Endothelial cell of umbilical vein (primary cell): ENCODE measurements around the gene HOXB2. TPM values are rescaled to one million over a fixed set of nuclear protein-coding genes. Genes with fewer than 3 reads are reported as not detected.

Experiments
- BruUV-seq: library from RNA; stranded (reverse); fragments of 400-500 nt; replicated peaks from 2 replicates; lab custom pipeline; 2021; lab: Mats Ljungman, UMichigan
- CTCF ChIA-PET: fragments of 300-600, 350-600 bp; sonication (Branson Sonifier 250); formaldehyde crosslinking; loops from one replicate; lab custom pipeline; 2021; ENCODE audit warnings: antibody characterized with exemption, inconsistent platforms; lab: Charles Lee
- POLR2A ChIA-PET: fragments of 300-600, 350-600 bp; sonication (Branson Sonifier 250); formaldehyde crosslinking; loops from one replicate; lab custom pipeline; 2021; ENCODE audit warnings: antibody characterized with exemption, inconsistent platforms; lab: Charles Lee
- DNase-seq: peaks from one replicate; pipeline ENCODE4 v3.0.0-alpha.2; 2011; ENCODE audit warnings: low read depth, low spot score
- FAIRE-seq: peaks from 2 replicates; lab custom pipeline; 2011; peaks lifted over from hg19 to GRCh38; lab: Jason Lieb, UNC
- H2AFZ ChIP-seq: 2 replicates; pipeline ENCODE4 v1.6.0; 2012; ENCODE audit warnings: low read depth, low read length, control low read depth, inconsistent platforms
- H3K27ac ChIP-seq: 2 replicates; pipeline ENCODE4 v1.5.1; 2011; ENCODE audit warnings: low read depth, mild to moderate bottlenecking, control low read depth, low read length, moderate library complexity; ENCODE audit not compliant: insufficient read depth
- H3K27me3 ChIP-seq, 2 experiments: 2 replicates each; pipeline versions ENCODE4 v1.6.0 to v1.6.1; 2011; ENCODE audit warnings: low read length in 2 of 2, mixed read lengths in 1 of 2; ENCODE audit not compliant: control insufficient read depth in 2 of 2, insufficient read depth in 2 of 2
- H3K36me3 ChIP-seq, 2 experiments: 2 replicates in 1 of 2; 3 replicates in 1 of 2; pipeline ENCODE4 v1.5.1; 2011; ENCODE audit warnings: low read length in 2 of 2, mild to moderate bottlenecking in 1 of 2, moderate library complexity in 1 of 2; ENCODE audit not compliant: control insufficient read depth in 2 of 2, insufficient read depth in 2 of 2; ENCODE audit errors: extremely low read depth in 1 of 2
- H3K4me1 ChIP-seq: 3 replicates; pipeline ENCODE4 v1.5.1; 2011; ENCODE audit warnings: mild to moderate bottlenecking, low read length; ENCODE audit not compliant: control insufficient read depth, insufficient read depth; ENCODE audit errors: extremely low read depth
- H3K4me2 ChIP-seq: 2 replicates; pipeline ENCODE4 v1.6.1; 2011; ENCODE audit warnings: low read length, control low read depth, mixed read lengths; ENCODE audit not compliant: insufficient read depth
- H3K4me3 ChIP-seq, 3 experiments: fragments of 200-600 bp in 1 of 3; sonication (generic), shearing (Covaris generic) in 1 of 3; replicated peaks in 1 of 3; 2 replicates each; pipeline ENCODE4 v1.5.1; 2011 to 2016; ENCODE audit warnings: control low read depth in 3 of 3, low read length in 3 of 3, mild to moderate bottlenecking in 2 of 3, inconsistent platforms in 1 of 3, low read depth in 1 of 3, moderate library complexity in 1 of 3; ENCODE audit not compliant: insufficient read depth in 1 of 3
- H3K79me2 ChIP-seq: 2 replicates; pipeline ENCODE4 v1.6.0; 2012; ENCODE audit warnings: low read length, inconsistent platforms; ENCODE audit not compliant: control insufficient read depth, insufficient read depth
- H3K9ac ChIP-seq: replicated peaks from 2 replicates; pipeline ENCODE3; 2011; ENCODE audit warnings: low read length, control low read depth; ENCODE audit not compliant: insufficient read depth; ENCODE audit errors: extremely low read depth
- H3K9me1 ChIP-seq: replicated peaks from 3 replicates; pipeline ENCODE4 v1.6.0; 2011; ENCODE audit warnings: mild to moderate bottlenecking, low read length; ENCODE audit not compliant: control insufficient read depth, insufficient read depth; ENCODE audit errors: extremely low read depth
- H3K9me3 ChIP-seq: replicated peaks from 2 replicates; pipeline ENCODE4 v1.5.1; 2012; ENCODE audit warnings: low read length, inconsistent platforms; ENCODE audit not compliant: control insufficient read depth, insufficient read depth
- H4K20me1 ChIP-seq: replicated peaks from 2 replicates; pipeline ENCODE3; 2011; ENCODE audit warnings: mild to moderate bottlenecking, low read length; ENCODE audit not compliant: control insufficient read depth, insufficient read depth; ENCODE audit errors: extremely low read depth
- EZH2 ChIP-seq: IDR thresholded peaks from 2 replicates; pipeline ENCODE4 v1.6.1; 2012; ENCODE audit warnings: borderline replicate concordance, low read depth, mild to moderate bottlenecking, moderate library complexity, low read length, inconsistent platforms; ENCODE audit not compliant: severe bottlenecking
- FOS ChIP-seq: IDR thresholded peaks from 2 replicates; pipeline ENCODE4 v1.6.1; 2011; ENCODE audit warnings: mild to moderate bottlenecking, low read length, moderate library complexity, borderline replicate concordance; ENCODE audit not compliant: insufficient read depth
- GATA2 ChIP-seq: IDR thresholded peaks from 2 replicates; pipeline ENCODE4 v1.7.0; 2011; ENCODE audit warnings: low read depth, mild to moderate bottlenecking, moderate library complexity, mixed read lengths, low read length; ENCODE audit not compliant: insufficient read length, insufficient read depth
- JUN ChIP-seq: IDR thresholded peaks from 2 replicates; pipeline ENCODE4 v1.6.1; 2011; ENCODE audit warnings: borderline replicate concordance, low read depth; ENCODE audit not compliant: insufficient read length, insufficient read depth
- MYC ChIP-seq: IDR thresholded peaks from one replicate; pipeline ENCODE4 v1.6.1; 2011; ENCODE audit warnings: mild to moderate bottlenecking, low read depth, low read length
- POLR2A ChIP-seq: IDR thresholded peaks from 2 replicates; pipeline ENCODE4 v1.6.1; 2012; ENCODE audit warnings: low read depth, mild to moderate bottlenecking, control low read depth, low read length
- POLR2AphosphoS5 ChIP-seq: IDR thresholded peaks from 2 replicates; pipeline ENCODE4 v1.6.1; 2012; ENCODE audit warnings: low read depth, mild to moderate bottlenecking, control low read depth, low read length, moderate library complexity; ENCODE audit not compliant: insufficient read depth
- dilution Hi-C: fragments of 300-500 bp; cut with MboI; formaldehyde crosslinking; loops from one replicate; pipeline ENCODE4 v1.15.0; 2019; ENCODE audit warnings: low sequenced_read_pairs; ENCODE audit not compliant: extremely low pct_ligation_motif_present
- intact Hi-C: fragments of 100-400 bp; cut with micrococcal nuclease; formaldehyde crosslinking; loops from one replicate; pipeline ENCODE4 v1.10.0; 2022
- polyA plus RNA-seq, 4 experiments: library from polyadenylated mRNA; depleted of rRNA in 3 of 4; stranded (reverse) in 3 of 4; unstranded in 1 of 4; fragments of >200 nt; gene quantifications; 2 replicates each; pipeline versions ENCODE4 v1.2.1 to v1.2.3, GENCODE V29; 2011 to 2012; ENCODE audit warnings: missing spikeins in 1 of 4
- total RNA-seq: library from RNA; stranded (reverse); gene quantifications from 2 replicates; pipeline ENCODE4 v1.2.3, GENCODE V29; 2021
- TF ChIP-seq, protein P1 (sequence below), 2 donors: IDR thresholded peaks; 1 replicate in 1 of 2; 2 replicates in 1 of 2; pipeline ENCODE4 v1.5.1; 2011; ENCODE audit warnings: low read length in 2 of 2, mild to moderate bottlenecking in 2 of 2, moderate library complexity in 2 of 2, control low read depth in 1 of 2, inconsistent platforms in 1 of 2, low read depth in 1 of 2; ENCODE audit not compliant: insufficient read depth in 1 of 2; ENCODE audit errors: extremely low read depth in 1 of 2
- TF ChIP-seq, protein P2 (sequence below): IDR thresholded peaks from 2 replicates; pipeline ENCODE4 v1.6.1; 2011; ENCODE audit not compliant: insufficient read depth, insufficient read length

HOXB2 gene
- total and polyA plus RNA-seq, 2 donors (not counting 3 experiments of a cell fraction or from before 2014, with no cell fraction given), result 14.1 to 23.3 TPM

DNA sequence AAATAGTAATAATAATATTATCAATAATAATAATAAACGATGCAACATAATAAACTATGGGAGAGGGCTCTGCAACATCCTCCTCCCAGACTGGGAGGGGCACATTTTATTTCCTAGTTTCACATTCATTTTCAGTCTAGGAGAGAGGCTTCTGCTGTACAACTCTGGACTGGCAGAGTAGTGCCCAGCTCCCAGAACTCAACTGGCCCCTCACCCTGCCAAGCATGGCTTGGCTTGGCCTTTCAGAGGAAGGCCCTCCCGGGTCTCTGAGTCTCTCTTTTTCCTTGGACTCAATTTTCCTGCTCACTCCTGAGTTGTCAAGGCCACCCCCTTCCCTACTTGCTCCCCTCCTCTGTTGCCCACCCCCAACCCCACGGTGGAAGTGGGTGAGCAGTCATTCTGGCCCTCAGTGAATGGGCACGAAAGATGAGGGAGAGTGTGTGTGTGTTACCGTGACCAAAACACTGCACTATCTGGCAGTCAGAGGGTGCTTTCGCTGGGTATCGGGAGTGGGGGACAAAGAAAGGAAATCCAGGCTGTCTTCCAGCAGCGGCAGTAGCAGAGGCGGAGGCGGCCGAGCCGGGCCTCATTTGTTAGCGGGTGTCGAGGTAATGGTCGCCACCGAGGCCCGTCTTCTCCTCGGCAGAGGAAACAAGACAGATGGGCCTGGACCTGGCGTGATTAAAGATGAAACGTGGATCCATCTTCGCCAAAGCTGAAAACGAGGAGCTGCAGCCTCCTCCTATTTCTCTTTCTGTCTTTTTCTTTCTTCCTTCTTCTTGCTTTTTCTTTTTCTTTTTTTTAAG lies 31.0 kb upstream of the HOXB2 start:
- peak overlapping the region; percentile 81 for H3K4me2 ChIP-seq
- H3K4me1 ChIP-seq, result peaks cover 79% of the 10 kb centered on the region
- POLR2A ChIA-PET, result no interaction called here
- no peaks in the 10 kb centered on the region for H3K27me3 ChIP-seq
- H3K4me3 ChIP-seq, result peak overlapping the region; percentile 9 to 69 (median 46)
- DNase-seq (peak; percentile 65), FAIRE-seq (peak; percentile 47)
- TF ChIP-seq EZH2 (no peak), POLR2AphosphoS5 (no peak), MYC (no peak), FOS (no peak), POLR2A (no peak), JUN (no peak), GATA2 (no peak)
- TF ChIP-seq, protein P1, sequence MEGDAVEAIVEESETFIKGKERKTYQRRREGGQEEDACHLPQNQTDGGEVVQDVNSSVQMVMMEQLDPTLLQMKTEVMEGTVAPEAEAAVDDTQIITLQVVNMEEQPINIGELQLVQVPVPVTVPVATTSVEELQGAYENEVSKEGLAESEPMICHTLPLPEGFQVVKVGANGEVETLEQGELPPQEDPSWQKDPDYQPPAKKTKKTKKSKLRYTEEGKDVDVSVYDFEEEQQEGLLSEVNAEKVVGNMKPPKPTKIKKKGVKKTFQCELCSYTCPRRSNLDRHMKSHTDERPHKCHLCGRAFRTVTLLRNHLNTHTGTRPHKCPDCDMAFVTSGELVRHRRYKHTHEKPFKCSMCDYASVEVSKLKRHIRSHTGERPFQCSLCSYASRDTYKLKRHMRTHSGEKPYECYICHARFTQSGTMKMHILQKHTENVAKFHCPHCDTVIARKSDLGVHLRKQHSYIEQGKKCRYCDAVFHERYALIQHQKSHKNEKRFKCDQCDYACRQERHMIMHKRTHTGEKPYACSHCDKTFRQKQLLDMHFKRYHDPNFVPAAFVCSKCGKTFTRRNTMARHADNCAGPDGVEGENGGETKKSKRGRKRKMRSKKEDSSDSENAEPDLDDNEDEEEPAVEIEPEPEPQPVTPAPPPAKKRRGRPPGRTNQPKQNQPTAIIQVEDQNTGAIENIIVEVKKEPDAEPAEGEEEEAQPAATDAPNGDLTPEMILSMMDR (IDR thresholded peaks at IDR 0.05; ENCODE audit: extremely low read depth in 1 of 2, insufficient read depth in 1 of 2, low read depth in 1 of 2, low read length in 2 of 2), result no peak
- TF ChIP-seq, protein P2, sequence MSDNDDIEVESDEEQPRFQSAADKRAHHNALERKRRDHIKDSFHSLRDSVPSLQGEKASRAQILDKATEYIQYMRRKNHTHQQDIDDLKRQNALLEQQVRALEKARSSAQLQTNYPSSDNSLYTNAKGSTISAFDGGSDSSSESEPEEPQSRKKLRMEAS, result no peak
- intact Hi-C loops (loop anchor here (1.0 kb wide), 1 partner anchor 32 kb away; no protein-coding TSS in a partner anchor), dilution Hi-C loops (no loop called here)
- peaks cover 93% of the 10 kb centered on the region for H3K79me2 ChIP-seq
- no peak overlapping the region for H2AFZ ChIP-seq
- H3K36me3 ChIP-seq, result peaks cover 0 to 3% of the 10 kb centered on the region in 2 experiments
- peak overlapping the region; percentile 66 for H3K27ac ChIP-seq
- H4K20me1 ChIP-seq, result no peaks in the 10 kb centered on the region
- H3K9ac ChIP-seq, result peak overlapping the region; percentile 54
- BruUV-seq, result no TSS peak
- CTCF ChIA-PET, result interaction anchor here (1.0 to 2.4 kb wide), 3 partner anchors 19 to 27 kb away, joined by 3 to 9 read pairs (median 4); no protein-coding TSS in a partner anchor
- H3K9me3 ChIP-seq, result no peaks in the 10 kb centered on the region
- no peaks in the 10 kb centered on the region for H3K9me1 ChIP-seq
